HCT116 (cell line): ENCODE measurements around the gene ALDH1A2. TPM values are rescaled to one million over a fixed set of nuclear protein-coding genes. Genes with fewer than 3 reads are reported as not detected.

Experiments used
- ATAC-seq: fragments of 200-7000 bp; cut with Tn5 transposase; 2 replicates; pipeline ENCODE4 v1.9.1; 2020; ENCODE audit warnings: mild to moderate bottlenecking, moderate library complexity
- BruUV-seq: library from RNA; stranded (reverse); fragments of 400-500 nt; replicated peaks from 2 replicates; lab custom pipeline; 2021; lab: Mats Ljungman, UMichigan
- CTCF ChIA-PET: fragments of 300-600 bp; sonication (Branson Sonifier 250); formaldehyde crosslinking; loops from one replicate; lab custom pipeline; 2021; ENCODE audit warnings: antibody characterized with exemption; lab: Charles Lee
- POLR2A ChIA-PET: fragments of 300-600, 350-600 bp; sonication (Branson Sonifier 250); formaldehyde crosslinking; loops from one replicate; lab custom pipeline; 2021; ENCODE audit warnings: antibody characterized with exemption; lab: Charles Lee
- RAD21 ChIA-PET, 2 experiments: fragments of 300-600 bp; sonication (Branson Sonifier 250); formaldehyde crosslinking; loops; one replicate each; lab custom pipeline; 2023; ENCODE audit warnings: low total read pairs in 2 of 2; ENCODE audit not compliant: uncharacterized antibody in 2 of 2, unreplicated experiment in 2 of 2, low non-redundant PET in 1 of 2; lab: Charles Lee
- DNase-seq: peaks from one replicate; pipeline ENCODE4 v3.0.0-alpha.2; 2010; ENCODE audit warnings: low read depth, low spot score
- H2AFZ ChIP-seq: fragments of 200-600 bp; shearing (Covaris generic), sonication (generic); 2 replicates; pipeline ENCODE4 v1.6.1; 2017; ENCODE audit warnings: low read depth, mixed run types, mixed read lengths, antibody characterized with exemption, low read length; ENCODE audit not compliant: poor library complexity, severe bottlenecking
- H3K27ac ChIP-seq: 2 replicates; pipeline ENCODE4 v1.5.1; 2012; ENCODE audit warnings: low read depth, low read length
- H3K27me3 ChIP-seq: fragments of 200-600 bp; sonication (generic); 2 replicates; pipeline ENCODE4 v1.6.1; 2016; ENCODE audit warnings: mixed run types, low read length, mixed read lengths; ENCODE audit not compliant: insufficient read depth
- H3K36me3 ChIP-seq, 2 experiments: fragments of 200-500 bp in 1 of 2; fragments of 200-600 bp in 1 of 2; sonication (Bioruptor generic) in 1 of 2; sonication (generic) in 1 of 2; 2 replicates each; pipeline versions ENCODE4 v1.5.1 to v1.6.1; 2014 to 2016; ENCODE audit warnings: low read length in 2 of 2, inconsistent platforms in 1 of 2, mixed read lengths in 1 of 2, mixed run types in 1 of 2; ENCODE audit not compliant: insufficient read depth in 2 of 2, control insufficient read depth in 1 of 2
- H3K4me1 ChIP-seq, 2 experiments: fragments of 200-600 bp in 1 of 2; sonication (generic) in 1 of 2; 2 replicates each; pipeline versions ENCODE4 v1.5.1 to v1.6.1; 2012 to 2017; ENCODE audit warnings: low read length in 2 of 2, inconsistent platforms in 1 of 2, mild to moderate bottlenecking in 1 of 2, mixed read lengths in 1 of 2, mixed run types in 1 of 2, moderate library complexity in 1 of 2; ENCODE audit not compliant: insufficient read depth in 2 of 2, control insufficient read depth in 1 of 2
- H3K4me2 ChIP-seq: fragments of 200-600 bp; sonication (generic); 2 replicates; pipeline ENCODE4 v1.6.1; 2017; ENCODE audit warnings: mixed run types, low read length, mixed read lengths
- H3K4me3 ChIP-seq, 2 experiments: fragments of 200-600 bp in 1 of 2; sonication (generic) in 1 of 2; replicated peaks in 1 of 2; 2 replicates each; pipeline ENCODE4 v1.5.1; 2011 to 2016; ENCODE audit warnings: low read length in 2 of 2, control low read depth in 1 of 2, low read depth in 1 of 2, mild to moderate bottlenecking in 1 of 2, mixed read lengths in 1 of 2, mixed run types in 1 of 2
- H3K79me2 ChIP-seq: fragments of 200-600 bp; sonication (generic); 2 replicates; pipeline ENCODE4 v1.6.1; 2017; ENCODE audit warnings: mild to moderate bottlenecking, mixed run types, low read length, moderate library complexity, mixed read lengths; ENCODE audit not compliant: insufficient read depth
- H3K9ac ChIP-seq: fragments of 200-600 bp; sonication (generic); 2 replicates; pipeline ENCODE4 v1.6.1; 2016; ENCODE audit warnings: low read length, mixed read lengths
- H3K9me2 ChIP-seq: fragments of 200-600 bp; sonication (generic), shearing (Covaris generic); 2 replicates; pipeline ENCODE4 v1.6.1; 2017; ENCODE audit warnings: mixed run types, mild to moderate bottlenecking, moderate library complexity; ENCODE audit not compliant: insufficient read depth
- H3K9me3 ChIP-seq, 2 experiments: fragments of 200-500 bp in 1 of 2; fragments of 200-600 bp in 1 of 2; sonication (Bioruptor generic) in 1 of 2; sonication (generic) in 1 of 2; 2 replicates each; pipeline ENCODE4 v1.6.1; 2014 to 2017; ENCODE audit warnings: low read length in 2 of 2, mixed read lengths in 2 of 2, inconsistent platforms in 1 of 2, low read depth in 1 of 2, mild to moderate bottlenecking in 1 of 2, mixed run types in 1 of 2, moderate library complexity in 1 of 2; ENCODE audit not compliant: control insufficient read depth in 1 of 2, insufficient read depth in 1 of 2
- H4K20me1 ChIP-seq: fragments of 200-600 bp; sonication (generic), shearing (Covaris generic); 2 replicates; pipeline ENCODE4 v1.6.1; 2017; ENCODE audit warnings: mixed run types, mild to moderate bottlenecking, moderate library complexity; ENCODE audit not compliant: insufficient read depth
- CBX3 ChIP-seq: IDR thresholded peaks from 2 replicates; pipeline ENCODE4 v1.6.1; 2012; ENCODE audit warnings: low read depth
- CEBPB ChIP-seq: IDR thresholded peaks from 2 replicates; pipeline ENCODE4 v1.6.1; 2012; ENCODE audit warnings: low read depth
- EGR1 ChIP-seq: IDR thresholded peaks from 2 replicates; pipeline ENCODE4 v1.6.1; 2012; ENCODE audit warnings: low read depth
- ELF1 ChIP-seq: IDR thresholded peaks from 2 replicates; pipeline ENCODE4 v1.6.1; 2012; ENCODE audit warnings: low read depth, borderline replicate concordance
- EZH2phosphoT487 ChIP-seq: fragments of 200-600 bp; IDR thresholded peaks from 2 replicates; pipeline ENCODE4 v1.6.1; 2018; ENCODE audit warnings: antibody characterized with exemption, borderline replicate concordance
- JUND ChIP-seq: IDR thresholded peaks from 2 replicates; pipeline ENCODE4 v1.6.1; 2012
- POLR2A ChIP-seq: IDR thresholded peaks from 2 replicates; pipeline ENCODE4 v1.7.0; 2011; ENCODE audit warnings: borderline replicate concordance; ENCODE audit not compliant: insufficient read depth, insufficient read length; ENCODE audit errors: extremely low read depth
- POLR2AphosphoS5 ChIP-seq: IDR thresholded peaks from 2 replicates; pipeline ENCODE4 v1.6.1; 2011; ENCODE audit warnings: mild to moderate bottlenecking, low read depth, low read length, moderate library complexity
- SIN3A ChIP-seq: IDR thresholded peaks from 2 replicates; pipeline ENCODE4 v1.6.1; 2012; ENCODE audit warnings: low read depth
- SP1 ChIP-seq: IDR thresholded peaks from 2 replicates; pipeline ENCODE4 v1.6.1; 2012; ENCODE audit warnings: low read depth
- TCF7L2 ChIP-seq: IDR thresholded peaks from 2 replicates; pipeline ENCODE4 v1.7.0; 2011; ENCODE audit warnings: borderline replicate concordance, inconsistent platforms; ENCODE audit not compliant: insufficient read depth, insufficient read length; ENCODE audit errors: extremely low read depth
- ZFX ChIP-seq: fragments of 450-650 bp; IDR thresholded peaks from 2 replicates; pipeline ENCODE4 v1.6.1; 2017
- ZNF274 ChIP-seq: fragments of 200-500 bp; sonication (Bioruptor generic); IDR thresholded peaks from 2 replicates; pipeline ENCODE4 v1.6.1; 2014; ENCODE audit warnings: mild to moderate bottlenecking, low read depth, low read length, inconsistent platforms
- intact Hi-C: fragments of 100-400 bp; cut with micrococcal nuclease; formaldehyde crosslinking; loops from 2 replicates; pipeline ENCODE4 v1.10.0; 2022
- total RNA-seq: library from RNA; stranded (reverse); gene quantifications from one replicate; pipeline ENCODE4 v1.2.1, GENCODE V29; 2021; ENCODE audit not compliant: unreplicated experiment
- TF ChIP-seq, protein P1 (sequence below): IDR thresholded peaks from 2 replicates; pipeline ENCODE4 v1.6.1; 2012
- TF ChIP-seq, protein P2 (sequence below): IDR thresholded peaks from 2 replicates; pipeline ENCODE4 v1.6.1; 2012; ENCODE audit warnings: low read depth
- TF ChIP-seq, protein P3 (sequence below): IDR thresholded peaks from 2 replicates; pipeline ENCODE4 v1.6.1; 2012
- TF ChIP-seq, protein P4 (sequence below), 3 experiments: fragments of 200-600 bp in 1 of 3; sonication (generic) in 1 of 3; IDR thresholded peaks in 2 of 3; conservative IDR thresholded peaks in 1 of 3; 2 replicates each; pipeline ENCODE4 v1.5.1; 2012 to 2017; ENCODE audit warnings: low read depth in 2 of 3, low read length in 2 of 3, antibody characterized with exemption in 1 of 3, borderline replicate concordance in 1 of 3, control low read depth in 1 of 3, mild to moderate bottlenecking in 1 of 3, mixed read lengths in 1 of 3, mixed run types in 1 of 3, moderate library complexity in 1 of 3; ENCODE audit not compliant: insufficient read depth in 1 of 3
- TF ChIP-seq, protein P5 (sequence below): IDR thresholded peaks from 2 replicates; pipeline ENCODE4 v1.6.1; 2011; ENCODE audit warnings: mild to moderate bottlenecking, low read length, moderate library complexity; ENCODE audit not compliant: insufficient replicate concordance; ENCODE audit errors: extremely low read depth

Gene ALDH1A2
- total RNA-seq, 1 experiment from 2014 or later = 1.7 TPM

DNA sequence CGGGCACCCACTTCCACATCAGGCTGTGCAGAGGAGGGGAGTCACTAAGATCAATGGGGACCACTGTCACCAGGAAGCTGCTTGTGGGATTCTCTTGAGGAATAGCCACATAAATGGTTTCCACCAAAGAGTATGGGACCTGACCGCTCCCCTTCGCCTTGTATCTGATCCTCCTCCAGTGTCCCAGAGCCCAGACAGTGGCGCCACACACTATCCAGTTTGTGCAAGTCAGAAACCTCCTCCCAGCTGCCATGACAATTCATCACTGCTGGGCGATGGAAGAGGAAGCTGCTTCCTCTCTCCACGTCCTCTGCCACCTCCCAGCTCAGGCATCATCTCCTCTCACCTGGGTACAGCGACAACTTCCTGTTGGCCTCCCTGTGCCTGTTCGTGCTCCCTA is 147.5 kb downstream of the ALDH1A2 start:
- Histone ChIP-seq H3K4me2 (no peak overlapping the region), H3K27ac (no peak overlapping the region), H3K79me2 (no peaks in the 10 kb centered on the region), H2AFZ (no peak overlapping the region), H3K27me3 (no peaks in the 10 kb centered on the region), H3K9me3 (no peaks in the 10 kb centered on the region), H3K9me2 (no peaks in the 10 kb centered on the region), H4K20me1 (no peaks in the 10 kb centered on the region), H3K4me3 (no peak overlapping the region), H3K9ac (no peak overlapping the region), H3K36me3 (no peaks in the 10 kb centered on the region), H3K4me1 (no peaks in the 10 kb centered on the region)
- ChIA-PET CTCF (no interaction called here), RAD21 (no interaction called here)
- intact Hi-C loops = no loop called here
- BruUV-seq = no TSS peak
- no peak for ATAC-seq
- DNase-seq = no peak
- TF ChIP-seq JUND = no peak
- TF ChIP-seq POLR2AphosphoS5 = no peak
- TF ChIP-seq ZFX = no peak
- no peak for TF ChIP-seq SIN3A
- TF ChIP-seq, protein P1, sequence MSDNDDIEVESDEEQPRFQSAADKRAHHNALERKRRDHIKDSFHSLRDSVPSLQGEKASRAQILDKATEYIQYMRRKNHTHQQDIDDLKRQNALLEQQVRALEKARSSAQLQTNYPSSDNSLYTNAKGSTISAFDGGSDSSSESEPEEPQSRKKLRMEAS = no peak
- no peak for TF ChIP-seq POLR2A
- TF ChIP-seq, protein P2, sequence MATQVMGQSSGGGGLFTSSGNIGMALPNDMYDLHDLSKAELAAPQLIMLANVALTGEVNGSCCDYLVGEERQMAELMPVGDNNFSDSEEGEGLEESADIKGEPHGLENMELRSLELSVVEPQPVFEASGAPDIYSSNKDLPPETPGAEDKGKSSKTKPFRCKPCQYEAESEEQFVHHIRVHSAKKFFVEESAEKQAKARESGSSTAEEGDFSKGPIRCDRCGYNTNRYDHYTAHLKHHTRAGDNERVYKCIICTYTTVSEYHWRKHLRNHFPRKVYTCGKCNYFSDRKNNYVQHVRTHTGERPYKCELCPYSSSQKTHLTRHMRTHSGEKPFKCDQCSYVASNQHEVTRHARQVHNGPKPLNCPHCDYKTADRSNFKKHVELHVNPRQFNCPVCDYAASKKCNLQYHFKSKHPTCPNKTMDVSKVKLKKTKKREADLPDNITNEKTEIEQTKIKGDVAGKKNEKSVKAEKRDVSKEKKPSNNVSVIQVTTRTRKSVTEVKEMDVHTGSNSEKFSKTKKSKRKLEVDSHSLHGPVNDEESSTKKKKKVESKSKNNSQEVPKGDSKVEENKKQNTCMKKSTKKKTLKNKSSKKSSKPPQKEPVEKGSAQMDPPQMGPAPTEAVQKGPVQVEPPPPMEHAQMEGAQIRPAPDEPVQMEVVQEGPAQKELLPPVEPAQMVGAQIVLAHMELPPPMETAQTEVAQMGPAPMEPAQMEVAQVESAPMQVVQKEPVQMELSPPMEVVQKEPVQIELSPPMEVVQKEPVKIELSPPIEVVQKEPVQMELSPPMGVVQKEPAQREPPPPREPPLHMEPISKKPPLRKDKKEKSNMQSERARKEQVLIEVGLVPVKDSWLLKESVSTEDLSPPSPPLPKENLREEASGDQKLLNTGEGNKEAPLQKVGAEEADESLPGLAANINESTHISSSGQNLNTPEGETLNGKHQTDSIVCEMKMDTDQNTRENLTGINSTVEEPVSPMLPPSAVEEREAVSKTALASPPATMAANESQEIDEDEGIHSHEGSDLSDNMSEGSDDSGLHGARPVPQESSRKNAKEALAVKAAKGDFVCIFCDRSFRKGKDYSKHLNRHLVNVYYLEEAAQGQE = no peak
- TF ChIP-seq, protein P3, sequence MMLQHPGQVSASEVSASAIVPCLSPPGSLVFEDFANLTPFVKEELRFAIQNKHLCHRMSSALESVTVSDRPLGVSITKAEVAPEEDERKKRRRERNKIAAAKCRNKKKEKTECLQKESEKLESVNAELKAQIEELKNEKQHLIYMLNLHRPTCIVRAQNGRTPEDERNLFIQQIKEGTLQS = no peak
- TF ChIP-seq CBX3 = no peak
- TF ChIP-seq SP1 = no peak
- TF ChIP-seq, protein P4, sequence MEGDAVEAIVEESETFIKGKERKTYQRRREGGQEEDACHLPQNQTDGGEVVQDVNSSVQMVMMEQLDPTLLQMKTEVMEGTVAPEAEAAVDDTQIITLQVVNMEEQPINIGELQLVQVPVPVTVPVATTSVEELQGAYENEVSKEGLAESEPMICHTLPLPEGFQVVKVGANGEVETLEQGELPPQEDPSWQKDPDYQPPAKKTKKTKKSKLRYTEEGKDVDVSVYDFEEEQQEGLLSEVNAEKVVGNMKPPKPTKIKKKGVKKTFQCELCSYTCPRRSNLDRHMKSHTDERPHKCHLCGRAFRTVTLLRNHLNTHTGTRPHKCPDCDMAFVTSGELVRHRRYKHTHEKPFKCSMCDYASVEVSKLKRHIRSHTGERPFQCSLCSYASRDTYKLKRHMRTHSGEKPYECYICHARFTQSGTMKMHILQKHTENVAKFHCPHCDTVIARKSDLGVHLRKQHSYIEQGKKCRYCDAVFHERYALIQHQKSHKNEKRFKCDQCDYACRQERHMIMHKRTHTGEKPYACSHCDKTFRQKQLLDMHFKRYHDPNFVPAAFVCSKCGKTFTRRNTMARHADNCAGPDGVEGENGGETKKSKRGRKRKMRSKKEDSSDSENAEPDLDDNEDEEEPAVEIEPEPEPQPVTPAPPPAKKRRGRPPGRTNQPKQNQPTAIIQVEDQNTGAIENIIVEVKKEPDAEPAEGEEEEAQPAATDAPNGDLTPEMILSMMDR (IDR thresholded peaks at IDR 0.05 in 2 of 3, conservative IDR thresholded peaks at IDR 0.05 in 1 of 3; ENCODE audit: borderline replicate concordance in 1 of 3, insufficient read depth in 1 of 3, low read depth in 2 of 3, low read length in 2 of 3) = no peak
- TF ChIP-seq EZH2phosphoT487 = no peak
- no peak for TF ChIP-seq EGR1
- no peak for TF ChIP-seq TCF7L2
- TF ChIP-seq CEBPB = no peak
- TF ChIP-seq, protein P5, sequence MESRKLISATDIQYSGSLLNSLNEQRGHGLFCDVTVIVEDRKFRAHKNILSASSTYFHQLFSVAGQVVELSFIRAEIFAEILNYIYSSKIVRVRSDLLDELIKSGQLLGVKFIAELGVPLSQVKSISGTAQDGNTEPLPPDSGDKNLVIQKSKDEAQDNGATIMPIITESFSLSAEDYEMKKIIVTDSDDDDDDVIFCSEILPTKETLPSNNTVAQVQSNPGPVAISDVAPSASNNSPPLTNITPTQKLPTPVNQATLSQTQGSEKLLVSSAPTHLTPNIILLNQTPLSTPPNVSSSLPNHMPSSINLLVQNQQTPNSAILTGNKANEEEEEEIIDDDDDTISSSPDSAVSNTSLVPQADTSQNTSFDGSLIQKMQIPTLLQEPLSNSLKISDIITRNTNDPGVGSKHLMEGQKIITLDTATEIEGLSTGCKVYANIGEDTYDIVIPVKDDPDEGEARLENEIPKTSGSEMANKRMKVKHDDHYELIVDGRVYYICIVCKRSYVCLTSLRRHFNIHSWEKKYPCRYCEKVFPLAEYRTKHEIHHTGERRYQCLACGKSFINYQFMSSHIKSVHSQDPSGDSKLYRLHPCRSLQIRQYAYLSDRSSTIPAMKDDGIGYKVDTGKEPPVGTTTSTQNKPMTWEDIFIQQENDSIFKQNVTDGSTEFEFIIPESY = no peak
- TF ChIP-seq ELF1 = no peak
- TF ChIP-seq ZNF274 = no peak
- TF ChIP-seq, all 23 proteins: peak for 0
- POLR2A ChIA-PET = no interaction called here
